Inflammatory macrophage treated with lipopolysaccharide for 4 hours (primary cell): ENCODE results near the gene IFIT3.
"Not testable (repeated sequence)": the region's sequence is repeated elsewhere in the genome, so short reads cannot be mapped to it uniquely, and the experiment has no call there.

Experiments
- DNase-seq: peaks from one replicate; pipeline ENCODE4 v3.0.0-alpha.2; 2020

The IFIT3 gene, protein sequence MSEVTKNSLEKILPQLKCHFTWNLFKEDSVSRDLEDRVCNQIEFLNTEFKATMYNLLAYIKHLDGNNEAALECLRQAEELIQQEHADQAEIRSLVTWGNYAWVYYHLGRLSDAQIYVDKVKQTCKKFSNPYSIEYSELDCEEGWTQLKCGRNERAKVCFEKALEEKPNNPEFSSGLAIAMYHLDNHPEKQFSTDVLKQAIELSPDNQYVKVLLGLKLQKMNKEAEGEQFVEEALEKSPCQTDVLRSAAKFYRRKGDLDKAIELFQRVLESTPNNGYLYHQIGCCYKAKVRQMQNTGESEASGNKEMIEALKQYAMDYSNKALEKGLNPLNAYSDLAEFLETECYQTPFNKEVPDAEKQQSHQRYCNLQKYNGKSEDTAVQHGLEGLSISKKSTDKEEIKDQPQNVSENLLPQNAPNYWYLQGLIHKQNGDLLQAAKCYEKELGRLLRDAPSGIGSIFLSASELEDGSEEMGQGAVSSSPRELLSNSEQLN

DNA sequence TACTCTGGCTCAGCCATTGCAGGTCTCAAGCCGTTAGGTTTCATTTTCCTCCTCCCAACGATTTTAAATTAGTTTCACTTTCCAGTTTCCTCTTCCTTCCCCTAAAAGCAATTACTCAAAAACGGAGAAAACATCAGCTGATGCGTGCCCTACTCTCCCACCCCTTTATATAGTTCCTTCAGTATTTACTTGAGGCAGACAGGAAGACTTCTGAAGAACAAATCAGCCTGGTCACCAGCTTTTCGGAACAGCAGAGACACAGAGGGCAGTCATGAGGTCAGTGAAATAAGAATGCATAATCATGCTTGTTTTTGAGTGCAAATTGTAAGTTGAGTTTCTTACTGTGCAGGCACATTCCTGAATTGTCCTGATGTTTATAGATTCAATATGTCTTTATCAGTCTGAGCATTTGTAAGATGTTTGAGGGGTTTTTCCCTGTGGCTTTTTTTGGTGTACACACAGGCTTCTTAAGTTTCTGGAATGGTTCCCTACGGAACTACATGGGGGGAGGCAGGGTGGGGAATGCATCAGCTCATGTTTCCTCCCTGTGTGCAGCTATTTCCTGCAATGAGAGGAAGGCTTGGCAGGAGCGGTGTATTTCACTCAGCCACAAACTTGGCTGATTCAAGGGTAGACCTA, at the start of gene IFIT3:
IFIT3 (plus strand) TSS at position 195 of the 639 bp plus-strand sequence; CDS start at position 272, 77 bp downstream.
- DNase-seq, result peak; percentile 98

DNA sequence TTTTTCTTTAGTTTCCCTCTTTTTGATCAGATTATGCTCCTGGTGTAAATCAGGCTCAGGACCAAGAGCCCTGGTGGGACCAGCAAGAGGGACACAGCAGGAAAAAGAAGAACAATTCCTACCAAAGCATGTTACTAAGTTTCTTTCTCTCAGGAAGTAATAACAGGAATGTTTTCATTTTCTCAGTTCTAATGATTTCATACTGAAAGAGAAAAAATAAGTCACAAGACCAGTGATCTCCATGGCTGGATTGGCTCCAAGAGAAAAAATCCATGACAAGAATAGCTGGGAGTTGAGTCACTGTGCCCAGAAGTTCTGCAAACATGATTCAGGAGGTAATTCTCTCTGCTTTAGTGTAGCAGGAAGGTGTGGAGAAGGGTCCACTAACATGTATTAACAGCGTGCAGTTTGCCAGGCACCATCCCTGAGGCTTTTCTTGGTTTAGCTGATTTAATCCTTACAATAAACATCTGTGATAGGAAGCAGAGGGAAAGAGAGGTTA, 49.7 kb upstream of the IFIT3 start:
- peak; percentile 91 for DNase-seq

DNA sequence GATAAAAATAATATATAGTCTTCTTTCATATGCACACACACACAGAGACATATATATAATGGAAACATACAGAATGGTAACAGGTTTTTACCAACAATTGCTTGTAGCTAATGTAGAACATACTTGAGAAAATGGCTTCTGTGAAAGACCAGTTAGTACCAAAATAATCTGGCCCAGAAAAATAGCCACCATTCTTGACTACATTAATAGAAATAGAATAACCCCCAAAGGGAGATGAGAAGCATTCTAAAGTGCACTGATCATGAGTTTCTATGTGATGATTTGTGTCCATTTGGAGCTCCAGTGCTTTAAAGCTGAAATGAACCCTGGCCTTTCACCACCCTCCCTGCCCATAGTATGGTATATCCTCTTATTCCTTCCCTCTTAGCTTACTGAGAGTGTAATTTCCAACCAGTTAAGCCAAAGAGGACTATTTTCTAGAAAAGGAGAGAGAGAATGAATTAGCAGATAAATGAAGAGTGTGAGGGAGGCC, 48.9 kb upstream of the IFIT3 start:
- no peak for DNase-seq

DNA sequence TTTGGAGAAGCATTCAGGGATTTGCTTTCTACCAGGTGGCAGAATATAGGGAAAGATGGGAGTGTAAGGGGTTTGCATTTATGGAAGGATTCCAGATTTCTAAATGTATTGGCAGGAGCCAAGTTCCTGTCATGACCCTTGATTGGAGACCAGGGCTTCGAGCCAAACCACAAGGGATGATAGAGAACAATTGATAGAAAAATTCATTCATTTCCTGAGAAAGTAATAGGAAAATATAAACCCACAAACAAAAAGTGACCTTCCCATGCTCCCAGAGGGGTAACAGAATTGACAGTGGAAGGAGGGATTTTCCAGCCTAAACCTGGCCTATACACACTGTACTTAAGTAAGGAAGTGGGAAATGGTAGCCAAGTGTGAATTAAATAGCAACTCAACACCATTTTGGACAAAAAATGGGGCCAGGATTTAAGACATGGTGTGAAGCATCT, 48.4 kb upstream of the IFIT3 start:
- no peak for DNase-seq

DNA sequence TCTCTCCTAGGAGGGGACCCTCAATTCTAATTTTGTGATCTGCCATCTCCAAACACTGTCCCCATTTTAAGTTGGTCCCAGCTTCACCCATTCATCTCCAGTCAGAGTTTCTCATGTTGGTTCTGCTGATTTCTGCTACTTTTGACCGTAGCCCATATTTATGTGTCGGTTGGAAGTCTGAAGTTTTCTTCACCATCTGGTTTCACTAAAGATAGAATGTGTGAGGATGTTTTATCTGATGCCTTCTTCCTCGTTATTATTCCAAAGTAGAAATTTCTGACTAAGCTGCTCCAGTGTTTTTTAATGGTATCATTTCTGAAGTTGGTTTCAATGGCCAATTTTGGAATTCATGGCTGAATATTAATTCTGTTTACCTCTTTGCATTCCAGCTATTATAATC, 47.3 kb upstream of the IFIT3 start:
- no peak for DNase-seq

DNA sequence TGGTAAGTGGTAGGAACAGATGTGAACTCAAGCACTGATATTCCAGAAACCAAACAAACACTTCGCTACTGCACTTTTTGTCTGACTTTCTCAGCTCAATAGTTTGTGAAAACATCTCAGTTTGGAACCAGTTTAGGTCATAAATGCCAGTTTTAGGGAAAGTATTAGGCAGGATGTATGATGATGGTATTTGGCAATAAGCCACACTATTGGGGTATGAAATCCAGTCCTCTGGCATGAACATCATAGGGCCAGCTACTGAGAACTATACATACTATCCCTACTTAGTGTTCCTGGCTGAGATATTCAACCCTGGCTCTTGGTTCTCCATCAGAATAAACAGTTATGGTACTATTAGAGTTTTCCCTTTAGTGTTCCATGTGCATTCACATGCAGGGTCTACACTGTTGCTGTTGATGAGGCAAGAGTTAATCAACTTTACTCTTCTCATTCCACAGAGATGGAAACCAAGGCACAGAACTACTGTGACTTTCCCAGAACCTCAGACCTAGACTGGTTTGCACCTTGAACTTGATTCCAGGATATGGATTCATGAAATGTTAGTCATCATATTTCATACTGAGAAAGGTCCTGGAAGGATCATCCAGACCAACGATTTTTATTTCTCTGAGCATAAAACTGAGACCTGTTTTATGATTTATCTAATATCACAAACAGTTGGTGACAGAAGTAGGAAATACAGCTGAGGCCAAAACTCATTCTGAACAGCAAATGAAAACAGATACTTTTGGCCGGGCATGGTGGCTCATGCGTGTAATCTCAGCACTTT, 46.0 kb upstream of the IFIT3 start:
- no peak for DNase-seq

DNA sequence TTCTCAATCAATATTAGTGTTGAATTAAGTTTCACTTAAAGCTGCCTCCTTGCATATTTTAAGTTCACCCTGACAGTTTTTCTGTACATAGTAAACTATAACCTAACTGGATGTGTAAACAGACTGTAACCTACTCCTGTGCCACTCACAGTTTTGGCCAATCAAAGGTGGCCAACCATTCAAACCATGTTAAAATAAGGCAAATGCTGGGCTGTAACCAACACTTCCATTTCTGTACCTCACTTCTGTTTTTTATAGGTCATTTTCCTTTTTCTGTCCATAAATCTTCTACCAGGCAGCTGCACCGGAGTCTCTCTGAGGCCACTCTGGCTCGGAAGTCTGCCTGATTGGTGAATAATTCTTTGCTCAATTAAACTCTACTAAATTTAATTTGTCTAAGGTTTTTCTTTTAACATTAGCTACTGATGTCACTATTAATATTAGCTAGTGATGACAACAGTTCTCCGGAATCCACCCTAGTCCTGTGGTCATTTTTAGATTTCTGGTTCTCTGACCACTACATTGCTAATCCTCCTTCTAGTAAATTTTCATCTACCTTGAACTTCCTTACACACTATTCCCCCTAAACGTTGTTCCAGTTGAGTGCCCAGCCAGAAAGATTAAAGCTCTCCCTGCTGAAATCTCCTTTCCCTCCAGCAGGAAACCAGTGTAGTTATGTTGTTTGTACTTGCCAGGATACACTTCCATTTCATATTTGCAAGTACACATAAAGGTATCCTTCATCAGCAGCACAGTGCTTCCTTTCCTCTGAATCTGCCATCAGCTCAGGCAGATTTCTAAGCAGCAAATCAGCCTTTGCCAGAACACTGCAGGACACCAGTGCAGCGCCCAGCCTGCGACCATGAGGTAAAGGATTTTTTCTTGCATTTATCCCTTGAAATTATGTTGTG, 44.5 kb upstream of the IFIT3 start:
- peak; percentile 51 for DNase-seq

DNA sequence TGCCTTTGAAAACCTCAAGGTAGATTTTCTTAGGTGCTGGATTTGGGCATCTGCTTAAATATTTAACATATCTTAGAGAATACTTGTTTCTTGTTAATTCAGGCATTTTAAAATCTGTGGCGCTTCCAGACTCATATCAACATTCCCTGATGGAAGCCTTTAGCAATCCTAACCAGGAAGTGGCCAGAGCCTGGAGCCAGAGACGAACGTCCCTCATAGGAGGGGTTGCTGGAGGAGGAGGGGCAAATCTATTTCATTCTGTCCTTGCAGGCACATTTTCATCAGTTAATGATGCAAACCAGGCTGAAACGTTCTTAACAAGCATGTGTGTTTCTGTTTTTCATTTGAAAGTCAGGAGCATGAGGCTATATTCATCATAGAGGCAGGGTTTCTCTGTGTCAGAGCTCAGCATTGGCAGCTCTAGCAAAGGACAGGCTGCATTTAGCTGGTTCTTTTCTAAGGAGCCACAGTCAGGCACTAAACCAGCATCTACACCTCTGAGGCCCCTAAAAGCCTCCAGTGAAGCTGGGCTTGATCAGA, 43.8 kb upstream of the IFIT3 start:
- DNase-seq, result no peak

DNA sequence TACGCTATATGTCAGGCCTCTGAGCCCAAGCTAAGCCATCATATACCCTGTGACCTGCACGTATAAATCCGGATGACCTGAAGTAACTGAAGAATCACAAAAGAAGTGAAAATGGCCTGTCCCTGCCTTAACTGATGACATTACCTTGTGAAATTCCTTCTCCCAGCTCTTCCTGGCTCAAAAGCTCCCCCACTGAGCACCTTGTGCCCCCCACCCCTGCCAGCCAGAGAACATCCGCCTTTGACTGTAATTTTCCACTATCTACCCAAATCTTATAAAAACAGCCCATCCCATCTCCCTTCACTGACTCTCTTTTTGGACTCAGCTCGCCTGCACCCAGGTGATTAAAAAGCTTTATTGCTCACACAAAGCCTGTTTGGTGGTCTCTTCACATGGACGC, 43.1 kb upstream of the IFIT3 start:
- not testable (repeated sequence) for DNase-seq

DNA sequence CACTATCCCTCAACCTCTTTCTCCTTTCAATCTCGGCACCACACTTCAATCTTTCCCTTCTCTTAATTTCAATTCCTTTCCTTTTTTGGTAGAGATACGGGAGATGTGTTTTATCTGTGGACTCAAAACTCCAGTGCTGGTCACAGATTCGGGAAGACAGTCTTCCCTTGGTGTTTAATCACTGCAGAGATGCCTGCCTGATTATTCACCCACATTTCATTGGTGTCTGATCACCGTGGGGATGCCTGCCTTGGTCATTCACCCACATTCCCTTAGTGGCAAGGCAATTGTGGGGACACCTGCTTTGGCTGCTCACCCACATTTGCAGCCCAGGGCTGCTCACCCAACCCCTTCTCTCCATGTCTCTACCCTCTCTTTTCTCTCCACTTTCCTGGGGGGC, 42.5 kb upstream of the IFIT3 start:
- DNase-seq, result not testable (repeated sequence)

DNA sequence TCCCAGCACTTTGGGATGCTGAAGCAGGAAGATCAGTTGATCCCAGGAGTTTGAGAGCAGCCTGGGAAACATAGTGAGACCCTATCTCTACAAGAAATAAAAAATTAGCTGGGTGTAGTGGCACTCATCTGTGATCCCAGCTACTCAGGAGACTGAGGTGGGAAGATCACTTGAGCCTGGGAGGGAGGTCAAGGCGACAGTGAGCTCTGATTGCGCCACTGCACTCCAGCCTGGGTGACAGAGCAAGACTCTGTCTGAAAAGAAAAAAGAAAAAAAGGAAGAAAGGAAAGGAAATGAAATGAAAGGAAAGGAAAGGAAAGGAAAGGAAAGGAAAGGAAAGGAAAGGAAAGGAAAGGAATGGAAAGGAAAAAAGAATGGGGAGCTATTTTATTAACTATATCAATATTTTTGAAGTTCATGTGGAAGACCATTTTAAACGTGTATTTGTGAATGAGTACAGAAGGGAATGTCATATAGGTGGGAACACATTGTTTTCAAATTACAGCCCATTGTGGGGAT, 33.0 kb upstream of the IFIT3 start:
- DNase-seq, result peak; percentile 54

DNA sequence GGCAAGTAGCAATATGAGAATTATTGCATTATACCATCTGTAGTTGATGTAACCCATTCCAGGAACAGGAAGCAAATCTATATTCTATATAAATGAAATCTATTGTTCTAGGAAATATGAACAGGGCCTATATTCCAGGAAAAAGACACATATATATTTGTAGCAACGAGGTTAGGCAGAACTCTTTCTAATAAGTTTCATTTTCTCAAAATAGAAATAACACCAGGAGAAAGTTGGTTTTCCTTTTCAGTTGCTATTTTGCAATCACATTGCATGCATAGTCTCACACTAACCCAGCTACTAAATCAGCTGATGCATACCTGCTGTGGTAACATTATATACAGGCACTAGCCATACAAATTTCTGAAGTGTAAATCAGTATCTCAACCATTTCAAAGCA, 32.2 kb upstream of the IFIT3 start:
- peak; percentile 94 for DNase-seq

DNA sequence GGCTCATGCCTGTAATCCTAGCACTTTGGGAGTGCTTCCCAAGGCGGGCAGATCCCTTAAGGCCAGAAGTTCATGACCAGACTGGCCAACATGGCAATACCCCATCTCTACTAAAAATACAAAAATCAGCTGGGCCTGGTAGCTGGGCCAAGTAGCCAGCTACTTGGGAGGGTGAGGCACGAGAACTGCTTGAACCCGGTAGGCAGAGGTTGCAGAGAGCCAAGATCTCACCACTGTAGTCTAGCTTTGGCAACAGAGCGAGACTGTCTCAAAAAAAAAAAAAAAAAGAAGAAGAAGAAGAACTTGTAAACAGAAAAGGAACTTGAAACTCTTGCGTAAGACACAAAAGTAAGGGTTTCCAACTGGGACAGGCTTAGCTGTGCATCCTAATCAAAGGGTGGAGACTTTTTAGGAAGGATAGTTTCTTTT, 31.6 kb upstream of the IFIT3 start:
- peak; percentile 97 for DNase-seq

DNA sequence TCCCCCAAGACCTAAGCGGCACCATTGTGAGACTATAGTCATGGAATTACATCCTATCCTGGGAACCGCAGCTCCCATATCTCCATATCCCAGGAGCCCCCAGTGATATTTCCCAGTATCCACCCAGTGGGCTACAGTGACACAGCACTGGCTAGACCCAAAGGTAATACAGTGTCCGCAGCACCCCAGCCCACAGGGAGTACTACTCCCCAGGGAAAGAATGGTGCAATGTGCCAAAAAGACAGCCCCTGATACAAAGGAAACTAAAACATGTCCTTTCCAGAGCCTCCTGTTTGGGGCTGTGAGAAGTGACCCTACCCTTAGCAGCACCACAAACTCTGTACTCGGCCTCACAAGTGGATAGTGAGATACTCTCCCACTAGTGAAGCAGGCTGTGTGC, 30.4 kb upstream of the IFIT3 start:
- no peak for DNase-seq

DNA sequence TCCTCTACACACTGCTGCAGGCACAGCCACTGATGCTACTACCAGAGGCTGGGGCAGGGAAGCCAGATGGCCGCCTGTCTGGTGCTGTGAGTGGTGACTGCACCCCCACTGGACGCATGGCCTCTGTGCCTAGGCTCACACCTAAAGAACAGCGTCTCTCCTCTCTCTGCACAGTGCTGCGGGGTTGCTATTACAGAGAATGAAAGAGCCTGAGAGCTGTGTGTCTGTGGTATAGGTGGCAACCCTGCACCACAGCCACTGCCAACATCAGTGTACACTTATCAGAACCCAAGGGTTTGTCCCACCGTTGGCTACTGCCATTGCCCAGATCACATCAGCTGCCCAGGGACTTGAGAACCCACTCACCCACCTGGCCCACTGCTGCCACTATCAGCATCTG, 30.0 kb upstream of the IFIT3 start:
- no peak for DNase-seq

DNA sequence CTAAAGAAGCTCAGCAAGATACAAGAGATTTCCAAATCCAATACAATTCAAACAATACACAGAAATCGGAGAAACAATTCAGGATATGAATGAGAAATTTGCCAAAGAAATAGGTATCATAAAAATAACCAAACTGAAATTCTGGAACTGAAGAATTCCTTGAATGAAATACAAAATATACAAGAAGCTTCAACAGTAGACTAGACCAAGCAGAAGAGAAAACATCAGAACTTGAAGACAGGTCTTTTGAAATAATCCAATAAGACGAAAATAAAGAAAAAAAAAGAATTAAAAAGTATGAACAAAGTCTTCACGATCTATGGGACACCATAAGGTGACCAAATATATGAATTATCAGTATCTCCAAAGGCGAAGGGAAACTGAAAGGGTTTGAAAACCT, 28.8 kb upstream of the IFIT3 start:
- no peak for DNase-seq

DNA sequence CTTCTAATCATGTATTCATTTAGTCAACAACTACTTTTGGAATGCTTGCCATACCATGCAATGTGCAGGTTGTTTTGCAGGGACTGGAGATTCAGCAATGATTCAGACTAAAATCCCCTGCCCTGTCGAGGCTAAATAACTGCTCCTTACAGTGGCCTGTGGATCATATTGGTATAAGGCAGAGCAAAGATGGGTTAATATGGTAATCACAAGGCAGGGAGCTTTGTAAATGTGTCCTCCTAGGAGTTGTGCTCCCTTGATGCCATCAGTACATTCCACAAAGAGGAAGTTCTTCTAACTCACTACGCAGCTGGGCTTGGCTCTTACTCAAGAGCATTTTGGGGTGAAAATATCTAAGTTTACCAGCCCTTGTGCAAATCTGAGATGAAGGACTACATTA, 26.6 kb upstream of the IFIT3 start:
- DNase-seq, result peak; percentile 94

DNA sequence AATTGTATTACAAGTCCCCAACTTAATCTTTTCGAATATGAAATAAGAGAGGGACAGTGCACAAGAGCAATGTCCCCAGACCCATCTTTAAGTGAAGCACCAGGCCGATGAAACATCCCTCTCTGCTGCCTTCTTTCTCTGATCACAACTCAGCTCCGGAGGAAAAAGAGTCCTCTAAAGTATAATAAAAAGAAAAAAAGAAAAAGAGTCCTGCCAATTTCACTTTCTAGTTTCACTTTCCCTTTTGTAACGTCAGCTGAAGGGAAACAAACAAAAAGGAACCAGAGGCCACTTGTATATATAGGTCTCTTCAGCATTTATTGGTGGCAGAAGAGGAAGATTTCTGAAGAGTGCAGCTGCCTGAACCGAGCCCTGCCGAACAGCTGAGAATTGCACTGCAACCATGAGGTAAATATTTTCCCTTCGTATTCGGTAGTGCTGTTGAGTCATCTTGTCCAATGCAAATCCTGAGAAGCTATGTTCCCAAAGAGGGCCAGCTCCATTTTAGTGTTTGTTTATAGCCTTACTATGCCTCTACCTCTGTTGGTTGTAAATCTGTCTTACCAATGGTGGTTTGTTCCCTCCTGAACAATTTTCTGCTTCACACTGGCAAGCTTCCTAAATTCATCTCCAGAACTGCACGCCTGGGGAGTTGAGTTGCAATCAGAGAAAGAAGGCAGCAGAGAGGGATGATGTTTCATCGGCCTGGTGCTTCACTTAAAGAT, 25.9 kb upstream of the IFIT3 start, which contains the start of gene IFIT2:
IFIT2 (plus strand) TSS at position 326 of the 725 bp plus-strand sequence; CDS start at position 404, 78 bp downstream.
- DNase-seq, result peak; percentile 95

DNA sequence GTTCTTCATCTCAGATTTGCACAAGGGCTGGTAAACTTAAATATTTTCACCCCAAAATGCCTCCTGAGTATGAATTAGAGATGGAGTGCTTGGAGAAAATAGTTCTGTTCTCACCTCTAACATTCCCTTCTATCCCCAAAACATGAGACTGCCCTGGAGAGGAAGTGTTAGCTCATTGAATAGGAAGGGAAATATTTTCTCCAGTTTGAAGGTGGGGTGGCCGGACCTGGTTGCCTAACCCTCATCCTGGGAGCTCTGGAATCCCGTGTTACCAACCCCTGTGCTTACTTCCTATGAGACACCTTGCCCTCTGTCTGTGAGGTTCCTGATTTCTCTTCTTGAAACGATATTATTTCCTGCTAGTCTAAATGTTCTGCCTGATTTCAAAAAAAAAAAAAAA, 25.2 kb upstream of the IFIT3 start:
- DNase-seq, result peak; percentile 56

DNA sequence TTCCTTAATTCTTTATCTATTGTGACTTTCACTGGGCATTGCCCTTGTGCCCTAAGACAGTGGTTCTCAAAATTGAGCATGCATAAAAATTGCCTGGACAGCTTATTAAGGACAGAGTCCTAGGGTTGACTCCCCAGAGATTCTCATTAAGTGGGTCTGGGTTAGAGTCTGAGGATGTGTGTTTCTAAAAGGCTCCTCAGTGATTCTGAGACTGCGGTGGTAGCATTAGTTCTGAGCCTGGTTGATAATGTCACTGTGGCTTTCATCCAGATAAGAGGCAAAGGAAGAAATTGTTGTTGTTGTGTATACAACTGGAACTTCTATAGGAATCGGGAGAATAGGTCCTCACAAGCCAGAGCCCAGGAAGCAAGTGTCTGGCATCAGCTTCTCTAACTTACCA, 24.6 kb upstream of the IFIT3 start:
- no peak for DNase-seq
